ENCODE data around the gene MMP17.

Gene MMP17

GRCh38 chr12:131865180-131865875 is 37.1 kb downstream of the MMP17 start:
- H3K27ac ChIP-seq = no peak overlapping the region
- H3K4me3 ChIP-seq = no peak overlapping the region
- TF ChIP-seq CTCF (IDR thresholded peaks at IDR 0.05) = no peak
- DNase-seq (ENCODE audit: low spot score) = no peak

- no peak overlapping the region for H3K4me3 ChIP-seq
- no peak overlapping the region for H3K27ac ChIP-seq
- DNase-seq (ENCODE audit: low spot score) = no peak
- no peak for TF ChIP-seq CTCF (IDR thresholded peaks at IDR 0.05)
Observed at GRCh38 chr12:131867471-131867870, 39.3 kb downstream of the MMP17 start.

- Histone ChIP-seq H3K4me3 (no peak overlapping the region), H3K27ac (no peak overlapping the region)
- DNase-seq (ENCODE audit: low spot score) = no peak
- no peak for TF ChIP-seq CTCF (IDR thresholded peaks at IDR 0.05)
Observed at GRCh38 chr12:131867891-131868675, 39.9 kb downstream of the MMP17 start.

GRCh38 chr12:131869871-131870418 is 41.8 kb downstream of the MMP17 start:
- DNase-seq (ENCODE audit: low spot score) = no peak
- TF ChIP-seq CTCF (IDR thresholded peaks at IDR 0.05) = no peak
- no peak overlapping the region for H3K27ac ChIP-seq
- no peak overlapping the region for H3K4me3 ChIP-seq

- no peak overlapping the region for H3K4me3 ChIP-seq
- no peak for DNase-seq (ENCODE audit: low spot score)
- no peak for TF ChIP-seq CTCF (IDR thresholded peaks at IDR 0.05)
- H3K27ac ChIP-seq = no peak overlapping the region
Observed at GRCh38 chr12:131871677-131872076, 43.5 kb downstream of the MMP17 start.

GRCh38 chr12:131872154-131873051 is 44.2 kb downstream of the MMP17 start:
- TF ChIP-seq CTCF (IDR thresholded peaks at IDR 0.05) = no peak

More at GRCh38 chr12:131872154-131873051, 44.2 kb downstream of the MMP17 start:
- Histone ChIP-seq H3K27ac (no peak overlapping the region), H3K4me3 (no peak overlapping the region)
- DNase-seq (ENCODE audit: low spot score) = no peak

All from coronary artery (tissue), 2 donors.